ENCODE measurements around the gene DCP1B.

DCP1B gene

GRCh38 chr12:1912580-1913376 lies 91.5 kb downstream of the DCP1B start:
- DNase-seq (ENCODE audit: low read depth): no peak
- H3K4me3 ChIP-seq (ENCODE audit: low read depth, low read length): no peak overlapping the region
- TF ChIP-seq, protein P1, sequence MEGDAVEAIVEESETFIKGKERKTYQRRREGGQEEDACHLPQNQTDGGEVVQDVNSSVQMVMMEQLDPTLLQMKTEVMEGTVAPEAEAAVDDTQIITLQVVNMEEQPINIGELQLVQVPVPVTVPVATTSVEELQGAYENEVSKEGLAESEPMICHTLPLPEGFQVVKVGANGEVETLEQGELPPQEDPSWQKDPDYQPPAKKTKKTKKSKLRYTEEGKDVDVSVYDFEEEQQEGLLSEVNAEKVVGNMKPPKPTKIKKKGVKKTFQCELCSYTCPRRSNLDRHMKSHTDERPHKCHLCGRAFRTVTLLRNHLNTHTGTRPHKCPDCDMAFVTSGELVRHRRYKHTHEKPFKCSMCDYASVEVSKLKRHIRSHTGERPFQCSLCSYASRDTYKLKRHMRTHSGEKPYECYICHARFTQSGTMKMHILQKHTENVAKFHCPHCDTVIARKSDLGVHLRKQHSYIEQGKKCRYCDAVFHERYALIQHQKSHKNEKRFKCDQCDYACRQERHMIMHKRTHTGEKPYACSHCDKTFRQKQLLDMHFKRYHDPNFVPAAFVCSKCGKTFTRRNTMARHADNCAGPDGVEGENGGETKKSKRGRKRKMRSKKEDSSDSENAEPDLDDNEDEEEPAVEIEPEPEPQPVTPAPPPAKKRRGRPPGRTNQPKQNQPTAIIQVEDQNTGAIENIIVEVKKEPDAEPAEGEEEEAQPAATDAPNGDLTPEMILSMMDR (conservative IDR thresholded peaks at IDR 0.05; ENCODE audit: low read depth, low read length): no peak

GRCh38 chr12:1911598-1912575 lies 92.4 kb downstream of the DCP1B start:
- no peak for DNase-seq (ENCODE audit: low read depth)
- no peak overlapping the region for H3K4me3 ChIP-seq (ENCODE audit: low read depth, low read length)
- TF ChIP-seq, protein P1 (conservative IDR thresholded peaks at IDR 0.05; ENCODE audit: low read depth, low read length): no peak

- no peak overlapping the region for H3K4me3 ChIP-seq (ENCODE audit: low read depth, low read length)
- TF ChIP-seq, protein P1 (conservative IDR thresholded peaks at IDR 0.05; ENCODE audit: low read depth, low read length): no peak
- DNase-seq (ENCODE audit: low read depth): no peak
These were observed 93.8 kb downstream of the DCP1B start for GRCh38 chr12:1910468-1910867.

DNA sequence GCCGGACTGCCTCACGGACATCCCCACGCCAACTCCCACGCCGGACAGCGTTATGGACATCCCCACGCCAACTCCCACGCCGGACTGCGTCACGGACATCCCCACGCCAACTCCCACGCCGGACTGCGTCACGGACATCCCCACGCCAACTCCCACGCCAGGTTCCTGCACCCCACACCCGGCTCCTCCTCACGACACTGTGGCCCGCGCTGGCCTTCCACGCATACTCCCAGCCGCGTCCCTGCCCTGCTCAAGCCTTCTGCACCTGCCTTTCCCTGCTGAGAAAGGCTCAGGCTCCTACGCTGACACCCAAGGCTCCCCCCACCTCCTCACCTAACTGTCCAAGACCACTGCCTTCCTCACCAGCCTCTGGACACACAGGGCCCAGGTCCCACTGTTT lies 95.5 kb downstream of the DCP1B start:
- TF ChIP-seq, protein P1 (conservative IDR thresholded peaks at IDR 0.05; ENCODE audit: low read depth, low read length): no peak
- DNase-seq (ENCODE audit: low read depth): no peak
- H3K4me3 ChIP-seq (ENCODE audit: low read depth, low read length): no peak overlapping the region

GRCh38 chr12:1907652-1908611 lies 96.3 kb downstream of the DCP1B start:
- H3K4me3 ChIP-seq (ENCODE audit: low read depth, low read length): no peak overlapping the region
- DNase-seq (ENCODE audit: low read depth): no peak
- TF ChIP-seq, protein P1 (conservative IDR thresholded peaks at IDR 0.05; ENCODE audit: low read depth, low read length): no peak

DNA sequence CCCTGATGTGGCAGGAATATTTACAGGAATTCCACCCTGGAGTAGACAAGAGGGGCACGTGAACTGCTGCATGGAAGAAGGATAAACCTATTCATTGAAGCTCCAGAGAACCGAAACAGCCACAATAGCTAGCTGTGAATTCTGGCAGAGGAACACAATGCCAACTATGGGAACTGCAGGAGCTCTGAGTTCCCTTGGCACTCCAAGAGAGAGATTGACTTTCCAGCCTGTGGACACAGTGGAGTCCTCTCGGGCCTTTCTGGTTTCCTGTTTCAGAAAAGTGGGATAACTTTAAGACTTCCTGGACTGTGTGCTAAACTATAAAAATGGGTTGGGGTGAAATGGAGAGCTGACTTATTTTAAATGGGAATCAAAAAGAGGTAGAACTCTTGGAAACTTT lies 97.7 kb downstream of the DCP1B start:
- no peak for DNase-seq (ENCODE audit: low read depth)
- no peak overlapping the region for H3K4me3 ChIP-seq (ENCODE audit: low read depth, low read length)
- TF ChIP-seq, protein P1 (conservative IDR thresholded peaks at IDR 0.05; ENCODE audit: low read depth, low read length): no peak
